HepG2 (cell line): Measurements from ENCODE around the gene UBAP2L. TPM values are rescaled to one million over a fixed set of nuclear protein-coding genes. Genes with fewer than 3 reads are reported as not detected.
A peak's percentile ranks its signal among the peaks of the same experiment; 100 is the strongest.

Experiments used
- FOSL1 ChIP-seq: sonication (generic); formaldehyde crosslinking; IDR thresholded peaks from 2 replicates; pipeline ENCODE4 v1.9.0; 2021; ENCODE audit warnings: missing genetic modification reagents, borderline replicate concordance
- GMEB1 ChIP-seq: sonication (generic); formaldehyde crosslinking; IDR thresholded peaks from 2 replicates; pipeline ENCODE4 v1.5.1; 2020; ENCODE audit warnings: missing genetic modification reagents, mild to moderate bottlenecking, borderline replicate concordance
- HOXA9 ChIP-seq: sonication (generic); formaldehyde crosslinking; IDR thresholded peaks from 2 replicates; pipeline ENCODE4 v1.8.1; 2022; ENCODE audit warnings: missing genetic modification reagents, mild to moderate bottlenecking, moderate library complexity, borderline replicate concordance
- JDP2 ChIP-seq: sonication (generic); formaldehyde crosslinking; IDR thresholded peaks from 2 replicates; pipeline ENCODE4 v1.8.1; 2022; ENCODE audit warnings: missing genetic modification reagents, borderline replicate concordance
- MAF1 ChIP-seq: sonication (generic); formaldehyde crosslinking; IDR thresholded peaks from 2 replicates; pipeline ENCODE4 v1.5.0; 2020; ENCODE audit warnings: missing genetic modification reagents, borderline replicate concordance
- MBNL3 ChIP-seq: fragments of 250-450 bp; sonication (Bioruptor Pico); conservative IDR thresholded peaks from 2 replicates; pipeline ENCODE4 v1.8.0; 2022; ENCODE audit warnings: mild to moderate bottlenecking, inconsistent platforms
- PAF1 ChIP-seq: IDR thresholded peaks from 2 replicates; pipeline ENCODE4 v1.6.1; 2016; ENCODE audit warnings: missing genetic modification reagents, missing compliant biosample characterization
- SOX13 ChIP-seq, 3 experiments: fragments of 450-650 bp in 1 of 3; sonication (generic) in 1 of 3; formaldehyde crosslinking in 1 of 3; IDR thresholded peaks in 2 of 3; conservative IDR thresholded peaks in 1 of 3; 2 replicates each; pipeline versions ENCODE4 v1.5.0 to v1.6.1; 2016 to 2020; ENCODE audit warnings: antibody characterized with exemption in 1 of 3, mild to moderate bottlenecking in 1 of 3, missing compliant biosample characterization in 1 of 3, missing genetic modification reagents in 1 of 3, moderate library complexity in 1 of 3
- SUZ12 ChIP-seq: fragments of 150-350 bp; IDR thresholded peaks from 2 replicates; pipeline ENCODE4 v1.6.1; 2014; ENCODE audit warnings: low read depth, low read length
- ZBTB20 ChIP-seq: sonication (generic); formaldehyde crosslinking; IDR thresholded peaks from 2 replicates; pipeline ENCODE4 v1.8.1; 2023; ENCODE audit warnings: missing genetic modification reagents, low read depth, mild to moderate bottlenecking, borderline replicate concordance
- ZBTB7B ChIP-seq: sonication (generic); formaldehyde crosslinking; IDR thresholded peaks from 2 replicates; pipeline ENCODE4 v1.4.0; 2020; ENCODE audit warnings: missing genetic modification reagents
- ZC3H13 ChIP-seq: sonication (generic); formaldehyde crosslinking; IDR thresholded peaks from 2 replicates; pipeline ENCODE4 v1.8.1; 2023; ENCODE audit warnings: mild to moderate bottlenecking, missing genetic modification reagents, moderate library complexity
- ZNF138 ChIP-seq: sonication (generic); formaldehyde crosslinking; IDR thresholded peaks from 2 replicates; pipeline ENCODE4 v1.5.0; 2020; ENCODE audit warnings: mild to moderate bottlenecking, low read depth, missing genetic modification reagents
- ZNF343 ChIP-seq: sonication (generic); formaldehyde crosslinking; IDR thresholded peaks from 2 replicates; pipeline ENCODE4 v1.4.0; 2020; ENCODE audit warnings: mild to moderate bottlenecking, missing genetic modification reagents
- ZNF468 ChIP-seq: sonication (generic); formaldehyde crosslinking; IDR thresholded peaks from 2 replicates; pipeline ENCODE4 v1.8.0; 2022; ENCODE audit warnings: mild to moderate bottlenecking, moderate library complexity, missing genetic modification reagents
- ZNF615 ChIP-seq: sonication (generic); formaldehyde crosslinking; IDR thresholded peaks from 2 replicates; pipeline ENCODE4 v1.5.0; 2020; ENCODE audit warnings: mild to moderate bottlenecking, missing genetic modification reagents, borderline replicate concordance
- ZNF761 ChIP-seq: sonication (generic); formaldehyde crosslinking; conservative IDR thresholded peaks from 2 replicates; pipeline ENCODE4 v1.4.0; 2020; ENCODE audit warnings: mild to moderate bottlenecking, missing genetic modification reagents
- polyA plus RNA-seq, 8 experiments: library from polyadenylated mRNA; depleted of rRNA in 3 of 8; stranded (reverse) in 7 of 8; unstranded in 1 of 8; fragments of >200 nt; fragmentation: Illumina TruSeq in 4 of 8; extraction: Trizol in 4 of 8; gene quantifications; 2 replicates each; pipeline versions ENCODE4 v1.2.1 to v1.2.3, GENCODE V29; 2011 to 2016; ENCODE audit warnings: low read depth in 4 of 8, missing spikeins in 1 of 8, mixed read lengths in 1 of 8; ENCODE audit not compliant: insufficient read depth in 1 of 8
- total RNA-seq, 5 experiments: library from RNA; depleted of rRNA; stranded (reverse); fragments of >200 nt; fragmentation: Illumina TruSeq; extraction: Trizol; gene quantifications; 2 replicates each; pipeline ENCODE4 v1.2.3, GENCODE V29; 2016; ENCODE audit warnings: low read depth in 1 of 5
- TF ChIP-seq, protein P1 (sequence below): sonication (generic); formaldehyde crosslinking; IDR thresholded peaks from 2 replicates; pipeline ENCODE4 v1.4.0; 2020; ENCODE audit warnings: mild to moderate bottlenecking, missing genetic modification reagents
- TF ChIP-seq, protein P2 (sequence below): sonication (generic); formaldehyde crosslinking; IDR thresholded peaks from 2 replicates; pipeline ENCODE4 v1.4.0; 2020; ENCODE audit warnings: mild to moderate bottlenecking, missing genetic modification reagents, borderline replicate concordance

The UBAP2L gene
- total and polyA plus RNA-seq, 2 of the 13 experiments (the other 11 are each of a cell fraction or from before 2014, with no cell fraction given) = 74.2 to 159 TPM

GRCh38 chr1:154220071-154220969 is at the start of gene UBAP2L (continued):
- TF ChIP-seq, protein P1, sequence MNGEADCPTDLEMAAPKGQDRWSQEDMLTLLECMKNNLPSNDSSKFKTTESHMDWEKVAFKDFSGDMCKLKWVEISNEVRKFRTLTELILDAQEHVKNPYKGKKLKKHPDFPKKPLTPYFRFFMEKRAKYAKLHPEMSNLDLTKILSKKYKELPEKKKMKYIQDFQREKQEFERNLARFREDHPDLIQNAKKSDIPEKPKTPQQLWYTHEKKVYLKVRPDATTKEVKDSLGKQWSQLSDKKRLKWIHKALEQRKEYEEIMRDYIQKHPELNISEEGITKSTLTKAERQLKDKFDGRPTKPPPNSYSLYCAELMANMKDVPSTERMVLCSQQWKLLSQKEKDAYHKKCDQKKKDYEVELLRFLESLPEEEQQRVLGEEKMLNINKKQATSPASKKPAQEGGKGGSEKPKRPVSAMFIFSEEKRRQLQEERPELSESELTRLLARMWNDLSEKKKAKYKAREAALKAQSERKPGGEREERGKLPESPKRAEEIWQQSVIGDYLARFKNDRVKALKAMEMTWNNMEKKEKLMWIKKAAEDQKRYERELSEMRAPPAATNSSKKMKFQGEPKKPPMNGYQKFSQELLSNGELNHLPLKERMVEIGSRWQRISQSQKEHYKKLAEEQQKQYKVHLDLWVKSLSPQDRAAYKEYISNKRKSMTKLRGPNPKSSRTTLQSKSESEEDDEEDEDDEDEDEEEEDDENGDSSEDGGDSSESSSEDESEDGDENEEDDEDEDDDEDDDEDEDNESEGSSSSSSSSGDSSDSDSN = peak; percentile 47
- TF ChIP-seq JDP2 (CRISPR knock-in tag) (no peak; the same call in 1 of the 2 replicates), ZNF343 (CRISPR knock-in tag) (peak; percentile 30; the same call in 1 of the 2 replicates), PAF1 (CRISPR knock-in tag) (no peak), ZC3H13 (peak; percentile 84; the same call in 1 of the 2 replicates), SOX13 (IDR thresholded peaks at IDR 0.05) (no peak), SOX13 (CRISPR knock-in tag; conservative IDR thresholded peaks at IDR 0.05 in 1 of 2, IDR thresholded peaks at IDR 0.05 in 1 of 2) (peak in 1 of 2 experiments; percentile 64; a peak in 2 of 4 replicates), ZNF468 (no peak), ZNF761 (CRISPR knock-in tag) (no peak; the same call in 1 of the 2 replicates), SUZ12 (no peak), ZNF615 (no peak), ZBTB20 (CRISPR knock-in tag) (peak; percentile 93; the same call in 1 of the 2 replicates), GMEB1 (CRISPR knock-in tag) (peak; percentile 98), ZNF138 (CRISPR knock-in tag) (0 out of 2 replicates have a peak, but pooled peaks have one; percentile 62), MBNL3 (CRISPR knock-in tag) (no peak), HOXA9 (no peak), FOSL1 (CRISPR knock-in tag) (no peak), ZBTB7B (peak; percentile 29; the same call in 1 of the 2 replicates), MAF1 (CRISPR knock-in tag) (0 out of 2 replicates have a peak, but pooled peaks have one; percentile 39)
- TF ChIP-seq, protein P2, sequence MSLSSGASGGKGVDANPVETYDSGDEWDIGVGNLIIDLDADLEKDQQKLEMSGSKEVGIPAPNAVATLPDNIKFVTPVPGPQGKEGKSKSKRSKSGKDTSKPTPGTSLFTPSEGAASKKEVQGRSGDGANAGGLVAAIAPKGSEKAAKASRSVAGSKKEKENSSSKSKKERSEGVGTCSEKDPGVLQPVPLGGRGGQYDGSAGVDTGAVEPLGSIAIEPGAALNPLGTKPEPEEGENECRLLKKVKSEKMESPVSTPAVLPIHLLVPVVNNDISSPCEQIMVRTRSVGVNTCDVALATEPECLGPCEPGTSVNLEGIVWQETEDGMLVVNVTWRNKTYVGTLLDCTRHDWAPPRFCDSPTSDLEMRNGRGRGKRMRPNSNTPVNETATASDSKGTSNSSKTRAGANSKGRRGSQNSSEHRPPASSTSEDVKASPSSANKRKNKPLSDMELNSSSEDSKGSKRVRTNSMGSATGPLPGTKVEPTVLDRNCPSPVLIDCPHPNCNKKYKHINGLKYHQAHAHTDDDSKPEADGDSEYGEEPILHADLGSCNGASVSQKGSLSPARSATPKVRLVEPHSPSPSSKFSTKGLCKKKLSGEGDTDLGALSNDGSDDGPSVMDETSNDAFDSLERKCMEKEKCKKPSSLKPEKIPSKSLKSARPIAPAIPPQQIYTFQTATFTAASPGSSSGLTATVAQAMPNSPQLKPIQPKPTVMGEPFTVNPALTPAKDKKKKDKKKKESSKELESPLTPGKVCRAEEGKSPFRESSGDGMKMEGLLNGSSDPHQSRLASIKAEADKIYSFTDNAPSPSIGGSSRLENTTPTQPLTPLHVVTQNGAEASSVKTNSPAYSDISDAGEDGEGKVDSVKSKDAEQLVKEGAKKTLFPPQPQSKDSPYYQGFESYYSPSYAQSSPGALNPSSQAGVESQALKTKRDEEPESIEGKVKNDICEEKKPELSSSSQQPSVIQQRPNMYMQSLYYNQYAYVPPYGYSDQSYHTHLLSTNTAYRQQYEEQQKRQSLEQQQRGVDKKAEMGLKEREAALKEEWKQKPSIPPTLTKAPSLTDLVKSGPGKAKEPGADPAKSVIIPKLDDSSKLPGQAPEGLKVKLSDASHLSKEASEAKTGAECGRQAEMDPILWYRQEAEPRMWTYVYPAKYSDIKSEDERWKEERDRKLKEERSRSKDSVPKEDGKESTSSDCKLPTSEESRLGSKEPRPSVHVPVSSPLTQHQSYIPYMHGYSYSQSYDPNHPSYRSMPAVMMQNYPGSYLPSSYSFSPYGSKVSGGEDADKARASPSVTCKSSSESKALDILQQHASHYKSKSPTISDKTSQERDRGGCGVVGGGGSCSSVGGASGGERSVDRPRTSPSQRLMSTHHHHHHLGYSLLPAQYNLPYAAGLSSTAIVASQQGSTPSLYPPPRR (CRISPR knock-in tag) = peak; percentile 56; the same call in 1 of the 2 replicates
